ENCODE data around the gene TIMM50. TPM values are rescaled to one million over a fixed set of nuclear protein-coding genes. Genes with fewer than 3 reads are reported as not detected.

TIMM50 gene
- polyA plus RNA-seq, 1 of the 3 experiments (the other 2 are of a cell fraction) = 98.1 TPM

DNA sequence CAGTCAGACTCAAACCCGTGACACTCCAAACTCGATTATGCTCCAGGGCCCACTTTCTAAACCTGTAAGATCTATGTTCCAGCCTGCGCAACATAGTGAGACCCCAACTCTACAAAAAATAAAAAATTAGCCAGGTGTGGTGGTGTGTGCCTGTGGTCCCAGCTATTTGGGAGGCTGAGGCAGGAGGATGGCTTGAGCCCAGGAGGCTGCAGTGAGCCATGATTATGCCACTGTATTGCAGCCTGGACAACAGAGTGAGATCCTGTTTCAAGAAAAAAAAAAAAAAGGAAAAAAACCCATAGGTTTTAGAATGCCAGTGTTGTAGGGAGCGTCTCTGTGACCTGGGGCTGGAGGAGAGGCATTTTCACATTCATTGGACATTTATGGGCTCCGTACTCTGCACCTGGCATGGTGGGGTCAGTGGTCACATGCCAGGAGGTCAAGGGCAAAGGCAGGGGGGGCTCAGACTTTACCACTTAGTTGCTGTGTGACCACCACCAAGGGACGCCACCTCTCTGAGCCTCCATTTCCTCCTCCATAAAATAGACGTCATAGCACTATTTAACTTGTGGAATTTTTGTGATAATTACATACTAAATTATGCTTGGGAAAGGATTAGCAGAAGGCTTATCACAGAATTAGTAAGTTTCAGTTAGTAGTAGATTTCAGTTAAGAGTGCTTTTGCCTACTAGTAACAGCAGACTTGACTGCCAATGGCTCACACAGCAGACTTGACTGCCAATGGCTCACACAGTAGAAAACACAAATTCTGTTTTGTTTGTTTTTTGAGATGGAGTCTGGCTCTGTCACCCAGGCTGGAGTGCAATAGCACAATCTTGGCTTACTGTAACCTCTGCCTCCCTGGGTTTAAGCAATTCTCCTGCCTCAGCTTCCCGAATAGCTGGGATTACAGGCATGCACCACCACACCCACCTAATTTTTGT is 40.2 kb downstream of the TIMM50 start:
- TF ChIP-seq MEF2A (IDR thresholded peaks at IDR 0.05; ENCODE audit: borderline replicate concordance, low read depth) (no peak), YY1 (IDR thresholded peaks at IDR 0.05; ENCODE audit: low read depth) (no peak), SMC3 (IDR thresholded peaks at IDR 0.05; ENCODE audit: low read depth, low read length) (no peak), NFIC (IDR thresholded peaks at IDR 0.05; ENCODE audit: borderline replicate concordance) (no peak), POLR2AphosphoS5 (IDR thresholded peaks at IDR 0.05; ENCODE audit: low read depth, low read length) (no peak), FOXM1 (IDR thresholded peaks at IDR 0.05; ENCODE audit: low read depth) (no peak), FOXJ3 (CRISPR knock-in tag; IDR thresholded peaks at IDR 0.05) (no peak), GABPA (IDR thresholded peaks at IDR 0.05; ENCODE audit: low read depth) (no peak), MXI1 (IDR thresholded peaks at IDR 0.05; ENCODE audit: low read depth, low read length) (no peak), CTCF (IDR thresholded peaks at IDR 0.05) (no peak), FOSL2 (IDR thresholded peaks at IDR 0.05; ENCODE audit: borderline replicate concordance, low read depth) (no peak), EP300 (IDR thresholded peaks at IDR 0.05; ENCODE audit: borderline replicate concordance in 1 of 2, low read depth in 1 of 2, low read length in 1 of 2) (no peak), CHD2 (IDR thresholded peaks at IDR 0.05; ENCODE audit: low read length, partially characterized antibody) (no peak), RAD21 (IDR thresholded peaks at IDR 0.05; ENCODE audit: low read length) (no peak), TEAD4 (IDR thresholded peaks at IDR 0.05; ENCODE audit: borderline replicate concordance, insufficient read depth) (no peak), IRF3 (IDR thresholded peaks at IDR 0.05; ENCODE audit: low read depth, low read length) (no peak), GATA2 (CRISPR knock-in tag; IDR thresholded peaks at IDR 0.05) (no peak), SIN3A (IDR thresholded peaks at IDR 0.05; ENCODE audit: borderline replicate concordance, low read depth, low read length) (no peak)
- TF ChIP-seq, protein P1, sequence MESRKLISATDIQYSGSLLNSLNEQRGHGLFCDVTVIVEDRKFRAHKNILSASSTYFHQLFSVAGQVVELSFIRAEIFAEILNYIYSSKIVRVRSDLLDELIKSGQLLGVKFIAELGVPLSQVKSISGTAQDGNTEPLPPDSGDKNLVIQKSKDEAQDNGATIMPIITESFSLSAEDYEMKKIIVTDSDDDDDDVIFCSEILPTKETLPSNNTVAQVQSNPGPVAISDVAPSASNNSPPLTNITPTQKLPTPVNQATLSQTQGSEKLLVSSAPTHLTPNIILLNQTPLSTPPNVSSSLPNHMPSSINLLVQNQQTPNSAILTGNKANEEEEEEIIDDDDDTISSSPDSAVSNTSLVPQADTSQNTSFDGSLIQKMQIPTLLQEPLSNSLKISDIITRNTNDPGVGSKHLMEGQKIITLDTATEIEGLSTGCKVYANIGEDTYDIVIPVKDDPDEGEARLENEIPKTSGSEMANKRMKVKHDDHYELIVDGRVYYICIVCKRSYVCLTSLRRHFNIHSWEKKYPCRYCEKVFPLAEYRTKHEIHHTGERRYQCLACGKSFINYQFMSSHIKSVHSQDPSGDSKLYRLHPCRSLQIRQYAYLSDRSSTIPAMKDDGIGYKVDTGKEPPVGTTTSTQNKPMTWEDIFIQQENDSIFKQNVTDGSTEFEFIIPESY (IDR thresholded peaks at IDR 0.05; ENCODE audit: borderline replicate concordance, low read depth) = no peak
- TF ChIP-seq, protein P2, sequence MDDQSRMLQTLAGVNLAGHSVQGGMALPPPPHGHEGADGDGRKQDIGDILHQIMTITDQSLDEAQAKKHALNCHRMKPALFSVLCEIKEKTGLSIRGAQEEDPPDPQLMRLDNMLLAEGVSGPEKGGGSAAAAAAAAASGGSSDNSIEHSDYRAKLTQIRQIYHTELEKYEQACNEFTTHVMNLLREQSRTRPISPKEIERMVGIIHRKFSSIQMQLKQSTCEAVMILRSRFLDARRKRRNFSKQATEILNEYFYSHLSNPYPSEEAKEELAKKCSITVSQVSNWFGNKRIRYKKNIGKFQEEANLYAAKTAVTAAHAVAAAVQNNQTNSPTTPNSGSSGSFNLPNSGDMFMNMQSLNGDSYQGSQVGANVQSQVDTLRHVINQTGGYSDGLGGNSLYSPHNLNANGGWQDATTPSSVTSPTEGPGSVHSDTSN (IDR thresholded peaks at IDR 0.05) = no peak
- peaks cover 6% of the 10 kb centered on the region; the same call in 1 of the 2 replicates for H3K79me2 ChIP-seq (ENCODE audit: insufficient read depth)
- H3K9me3 ChIP-seq = no peaks in the 10 kb centered on the region
- no peaks in the 10 kb centered on the region for H3F3A ChIP-seq (replicated peaks; ENCODE audit: insufficient read depth)
- H3K9ac ChIP-seq = no peak overlapping the region
- no peaks in the 10 kb centered on the region for H4K20me1 ChIP-seq (ENCODE audit: insufficient read depth)
- no peaks in the 10 kb centered on the region for H3K36me3 ChIP-seq (replicated peaks in 1 of 2; ENCODE audit: control insufficient read depth in 1 of 2, insufficient read depth in 2 of 2, low read length in 1 of 2)
- ChIA-PET POLR2A (no interaction called here), CTCF (interaction anchor here (1.0 to 1.5 kb wide), 4 partner anchors 11 to 123 kb away, joined by 3 to 5 read pairs (median 4); partner anchors contain the start of genes DLL3 and EID2B)
- H3K9me2 ChIP-seq = no peaks in the 10 kb centered on the region
- no peaks in the 10 kb centered on the region for H3K4me1 ChIP-seq (ENCODE audit: control insufficient read depth in 1 of 2, insufficient read depth in 2 of 2, low read depth in 1 of 2, low read length in 1 of 2)
- H3K4me3 ChIP-seq (ENCODE audit: low read depth in 2 of 2, low read length in 1 of 2) = no peak overlapping the region
- no peak overlapping the region for H3K27ac ChIP-seq (ENCODE audit: low read depth in 2 of 2, low read length in 1 of 2)
- 86% methylated on average over 8 of the region's 8 CpGs for WGBS (ENCODE audit: low lambda C conversion rate)
- H3K27me3 ChIP-seq (ENCODE audit: insufficient read depth) = peaks cover 2% of the 10 kb centered on the region; the same call in 1 of the 2 replicates
- no peak overlapping the region for H3K4me2 ChIP-seq
- no peak for DNase-seq
- H2AFZ ChIP-seq (ENCODE audit: low read depth) = no peak overlapping the region
